ENCODE data around the gene CNBD2. TPM values are rescaled to one million over a fixed set of nuclear protein-coding genes. Genes with fewer than 3 reads are reported as not detected.
A peak's percentile ranks its signal among the peaks of the same experiment; 100 is the strongest.
"Not testable (repeated sequence)": the region's sequence is repeated elsewhere in the genome, so short reads cannot be mapped to it uniquely, and the experiment has no call there.

Gene CNBD2
- total RNA-seq, 1 donor from 2014 or later = 4.4 TPM

DNA sequence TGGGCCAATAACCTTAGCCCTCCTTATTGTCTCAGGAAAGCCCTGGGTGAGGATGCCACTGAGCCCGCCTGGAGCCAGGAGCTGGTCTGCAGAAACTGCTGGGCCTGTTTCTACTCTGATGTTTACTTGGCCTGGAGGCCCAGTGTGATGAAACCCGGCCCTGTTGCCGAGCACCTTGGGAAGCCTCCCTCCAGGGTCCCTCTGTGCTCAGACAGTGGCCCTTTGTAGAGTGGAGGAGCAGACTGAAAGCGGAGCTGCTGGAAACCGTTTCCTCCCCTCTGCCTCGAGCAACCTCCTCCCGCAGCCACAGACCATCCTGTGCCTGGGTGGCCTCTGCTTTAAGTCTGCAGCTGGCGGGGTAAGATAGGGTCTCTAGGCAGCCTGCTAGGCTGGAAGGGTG, 102.1 kb downstream of the CNBD2 start:
- Mint-ChIP-seq H3K27ac (no peak overlapping the region), H3K27me3 (ENCODE audit: insufficient read depth, low read depth) (peaks cover 7% of the 10 kb centered on the region), H3K4me3 (no peak overlapping the region), H3K9me3 (no peaks in the 10 kb centered on the region), H3K4me1 (peaks cover 14% of the 10 kb centered on the region), H3K36me3 (no peaks in the 10 kb centered on the region)
- Histone ChIP-seq H3K36me3 (no peaks in the 10 kb centered on the region), H3K9me3 (ENCODE audit: low read depth) (no peaks in the 10 kb centered on the region), H3K4me1 (peaks cover 11% of the 10 kb centered on the region), H2AFZ (replicated peaks) (peak overlapping the region; percentile 30), H3F3A (ENCODE audit: low read depth) (peaks cover 31% of the 10 kb centered on the region), H3K27me3 (peaks cover 59% of the 10 kb centered on the region), H4K20me1 (ENCODE audit: low read depth) (peaks cover 4% of the 10 kb centered on the region), H3K4me2 (peak overlapping the region; percentile 66), H3K27ac (peak overlapping the region; percentile 24), H3K4me3 (peak overlapping the region; percentile 16), H3K79me2 (ENCODE audit: low read depth) (no peaks in the 10 kb centered on the region), H3K9ac (no peak overlapping the region)
- peak; percentile 72 for DNase-seq (ENCODE audit: low spot score)
- no peak for TF ChIP-seq EZH2phosphoT487 (IDR thresholded peaks at IDR 0.05)
- TF ChIP-seq, protein P1, sequence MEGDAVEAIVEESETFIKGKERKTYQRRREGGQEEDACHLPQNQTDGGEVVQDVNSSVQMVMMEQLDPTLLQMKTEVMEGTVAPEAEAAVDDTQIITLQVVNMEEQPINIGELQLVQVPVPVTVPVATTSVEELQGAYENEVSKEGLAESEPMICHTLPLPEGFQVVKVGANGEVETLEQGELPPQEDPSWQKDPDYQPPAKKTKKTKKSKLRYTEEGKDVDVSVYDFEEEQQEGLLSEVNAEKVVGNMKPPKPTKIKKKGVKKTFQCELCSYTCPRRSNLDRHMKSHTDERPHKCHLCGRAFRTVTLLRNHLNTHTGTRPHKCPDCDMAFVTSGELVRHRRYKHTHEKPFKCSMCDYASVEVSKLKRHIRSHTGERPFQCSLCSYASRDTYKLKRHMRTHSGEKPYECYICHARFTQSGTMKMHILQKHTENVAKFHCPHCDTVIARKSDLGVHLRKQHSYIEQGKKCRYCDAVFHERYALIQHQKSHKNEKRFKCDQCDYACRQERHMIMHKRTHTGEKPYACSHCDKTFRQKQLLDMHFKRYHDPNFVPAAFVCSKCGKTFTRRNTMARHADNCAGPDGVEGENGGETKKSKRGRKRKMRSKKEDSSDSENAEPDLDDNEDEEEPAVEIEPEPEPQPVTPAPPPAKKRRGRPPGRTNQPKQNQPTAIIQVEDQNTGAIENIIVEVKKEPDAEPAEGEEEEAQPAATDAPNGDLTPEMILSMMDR (IDR thresholded peaks at IDR 0.05) = no peak
- TF ChIP-seq EZH2 (IDR thresholded peaks at IDR 0.05) = no peak

- peaks cover 11% of the 10 kb centered on the region for H3K4me1 ChIP-seq
- peaks cover 4% of the 10 kb centered on the region for H4K20me1 ChIP-seq (ENCODE audit: low read depth)
- peaks cover 14% of the 10 kb centered on the region for H3K4me1 Mint-ChIP-seq
- no peaks in the 10 kb centered on the region for H3K9me3 ChIP-seq (ENCODE audit: low read depth)
- H3K79me2 ChIP-seq (ENCODE audit: low read depth) = no peaks in the 10 kb centered on the region
- peaks cover 24% of the 10 kb centered on the region for H3F3A ChIP-seq (ENCODE audit: low read depth)
- H3K27me3 ChIP-seq = peaks cover 53% of the 10 kb centered on the region
- no peaks in the 10 kb centered on the region for H3K9me3 Mint-ChIP-seq
- TF ChIP-seq EZH2 (IDR thresholded peaks at IDR 0.05) (no peak), EZH2phosphoT487 (IDR thresholded peaks at IDR 0.05) (no peak)
- TF ChIP-seq, protein P1 (IDR thresholded peaks at IDR 0.05) = no peak
- no peaks in the 10 kb centered on the region for H3K36me3 ChIP-seq
- DNase-seq (ENCODE audit: low spot score) = no peak
- no peaks in the 10 kb centered on the region for H3K36me3 Mint-ChIP-seq
- H3K4me3 Mint-ChIP-seq = no peak overlapping the region
- H3K4me3 ChIP-seq = no peak overlapping the region
- H3K9ac ChIP-seq = no peak overlapping the region
- H3K27me3 Mint-ChIP-seq (ENCODE audit: insufficient read depth, low read depth) = peaks cover 7% of the 10 kb centered on the region
- H2AFZ ChIP-seq (replicated peaks) = no peak overlapping the region
- H3K27ac Mint-ChIP-seq = no peak overlapping the region
- no peak overlapping the region for H3K27ac ChIP-seq
- no peak overlapping the region for H3K4me2 ChIP-seq
These were observed 103.5 kb downstream of the CNBD2 start for GRCh38 chr20:36071848-36072247.

GRCh38 chr20:36074983-36075382, 106.6 kb downstream of the CNBD2 start:
- no peak for DNase-seq (ENCODE audit: low spot score)
- H3K36me3 Mint-ChIP-seq = no peaks in the 10 kb centered on the region
- H3K27ac Mint-ChIP-seq = no peak overlapping the region
- peaks cover 35% of the 10 kb centered on the region for H3K27me3 ChIP-seq
- no peaks in the 10 kb centered on the region for H3K9me3 ChIP-seq (ENCODE audit: low read depth)
- peaks cover 8% of the 10 kb centered on the region for H3K4me1 ChIP-seq
- H3K27ac ChIP-seq = no peak overlapping the region
- no peak overlapping the region for H3K4me3 Mint-ChIP-seq
- H3K9ac ChIP-seq = no peak overlapping the region
- peaks cover 4% of the 10 kb centered on the region for H4K20me1 ChIP-seq (ENCODE audit: low read depth)
- no peaks in the 10 kb centered on the region for H3K36me3 ChIP-seq
- H3K9me3 Mint-ChIP-seq = no peaks in the 10 kb centered on the region
- TF ChIP-seq EZH2phosphoT487 (IDR thresholded peaks at IDR 0.05) = no peak
- TF ChIP-seq, protein P1 (IDR thresholded peaks at IDR 0.05) = no peak
- TF ChIP-seq EZH2 (IDR thresholded peaks at IDR 0.05) = no peak
- peaks cover 17% of the 10 kb centered on the region for H3F3A ChIP-seq (ENCODE audit: low read depth)
- no peak overlapping the region for H2AFZ ChIP-seq (replicated peaks)
- H3K4me2 ChIP-seq = no peak overlapping the region
- H3K4me1 Mint-ChIP-seq = peaks cover 9% of the 10 kb centered on the region
- H3K4me3 ChIP-seq = no peak overlapping the region
- no peaks in the 10 kb centered on the region for H3K79me2 ChIP-seq (ENCODE audit: low read depth)
- peaks cover 11% of the 10 kb centered on the region for H3K27me3 Mint-ChIP-seq (ENCODE audit: insufficient read depth, low read depth)

DNA sequence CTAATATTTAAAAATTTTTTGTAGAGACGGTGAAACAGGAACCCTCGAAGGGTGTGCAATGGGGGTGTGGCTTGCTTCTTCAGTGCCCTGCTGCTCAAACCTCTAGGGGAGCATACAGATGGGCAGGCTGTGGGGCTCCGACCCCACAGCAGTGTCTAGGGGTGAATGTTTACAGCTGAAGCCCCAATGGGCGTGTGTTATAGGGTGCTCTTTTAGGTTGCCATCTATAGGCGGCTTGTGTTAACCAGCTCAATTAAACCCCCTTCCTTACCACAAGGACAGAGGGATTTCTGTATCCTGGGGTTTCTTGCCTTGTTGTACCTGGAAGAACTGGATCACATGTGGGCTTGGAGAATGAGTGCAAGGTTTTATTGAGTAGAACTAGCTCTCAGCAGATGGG, 109.4 kb downstream of the CNBD2 start:
- H3K4me3 Mint-ChIP-seq; H3K9me3 Mint-ChIP-seq; H3K4me1 Mint-ChIP-seq; H3F3A ChIP-seq (ENCODE audit: low read depth); H3K79me2 ChIP-seq (ENCODE audit: low read depth); H4K20me1 ChIP-seq (ENCODE audit: low read depth); H3K36me3 Mint-ChIP-seq; H3K9me3 ChIP-seq (ENCODE audit: low read depth); DNase-seq (ENCODE audit: low spot score); H3K4me2 ChIP-seq; H3K27ac ChIP-seq; H3K36me3 ChIP-seq; H3K4me1 ChIP-seq; H3K9ac ChIP-seq; H3K4me3 ChIP-seq; H2AFZ ChIP-seq (replicated peaks); H3K27ac Mint-ChIP-seq: not testable (repeated sequence)
- H3K27me3 ChIP-seq = peaks cover 22% of the 10 kb centered on the region
- H3K27me3 Mint-ChIP-seq (ENCODE audit: insufficient read depth, low read depth) = peaks cover 12% of the 10 kb centered on the region
